ENCODE data around the gene TXNDC11.

The TXNDC11 gene

DNA sequence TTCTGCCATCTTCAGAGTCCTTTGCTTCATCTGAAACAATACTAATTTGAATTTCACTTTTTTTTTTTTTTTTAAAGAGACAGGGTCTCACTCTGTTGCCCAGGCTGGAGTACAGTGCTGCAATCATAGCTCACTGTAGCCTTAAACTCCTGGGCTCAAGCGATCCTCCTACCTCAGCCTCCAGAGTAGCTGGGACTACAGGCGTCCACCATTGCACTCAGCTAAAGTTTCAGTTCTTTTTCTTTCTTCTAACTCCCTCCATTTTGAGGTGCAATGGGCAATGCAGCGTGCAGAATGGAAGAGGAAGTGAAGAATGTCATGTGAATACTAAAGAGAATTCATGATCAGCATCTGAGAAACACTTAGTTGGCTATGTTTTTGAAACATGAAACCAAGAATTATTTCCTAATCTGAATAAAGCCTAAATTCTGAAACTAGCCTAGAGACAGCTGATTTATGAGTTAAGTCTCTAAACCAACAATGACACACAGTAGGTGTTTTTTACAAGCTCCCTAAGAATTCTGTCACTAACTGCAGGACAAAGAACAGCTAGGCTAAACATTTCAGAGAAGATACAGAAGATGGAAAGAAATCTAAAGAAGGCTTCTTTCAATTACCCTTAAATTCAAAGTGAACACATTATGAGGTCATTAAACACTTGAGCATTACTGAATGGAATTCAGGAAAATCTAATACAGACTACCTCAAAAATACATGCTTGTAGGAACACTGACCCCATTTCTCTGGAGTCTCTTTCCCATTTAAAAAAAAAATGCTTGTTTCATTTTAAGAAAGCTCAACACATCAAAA, 53.4 kb downstream of the TXNDC11 start:
- peaks cover 54% of the 10 kb centered on the region for H3K36me3 Mint-ChIP-seq (ENCODE audit: low read depth)
- no peaks in the 10 kb centered on the region for H3K27me3 Mint-ChIP-seq (ENCODE audit: low read depth, poor library complexity)
- TF ChIP-seq, protein P1, sequence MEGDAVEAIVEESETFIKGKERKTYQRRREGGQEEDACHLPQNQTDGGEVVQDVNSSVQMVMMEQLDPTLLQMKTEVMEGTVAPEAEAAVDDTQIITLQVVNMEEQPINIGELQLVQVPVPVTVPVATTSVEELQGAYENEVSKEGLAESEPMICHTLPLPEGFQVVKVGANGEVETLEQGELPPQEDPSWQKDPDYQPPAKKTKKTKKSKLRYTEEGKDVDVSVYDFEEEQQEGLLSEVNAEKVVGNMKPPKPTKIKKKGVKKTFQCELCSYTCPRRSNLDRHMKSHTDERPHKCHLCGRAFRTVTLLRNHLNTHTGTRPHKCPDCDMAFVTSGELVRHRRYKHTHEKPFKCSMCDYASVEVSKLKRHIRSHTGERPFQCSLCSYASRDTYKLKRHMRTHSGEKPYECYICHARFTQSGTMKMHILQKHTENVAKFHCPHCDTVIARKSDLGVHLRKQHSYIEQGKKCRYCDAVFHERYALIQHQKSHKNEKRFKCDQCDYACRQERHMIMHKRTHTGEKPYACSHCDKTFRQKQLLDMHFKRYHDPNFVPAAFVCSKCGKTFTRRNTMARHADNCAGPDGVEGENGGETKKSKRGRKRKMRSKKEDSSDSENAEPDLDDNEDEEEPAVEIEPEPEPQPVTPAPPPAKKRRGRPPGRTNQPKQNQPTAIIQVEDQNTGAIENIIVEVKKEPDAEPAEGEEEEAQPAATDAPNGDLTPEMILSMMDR (IDR thresholded peaks at IDR 0.05): no peak
- no peak for DNase-seq
- H3K9me3 Mint-ChIP-seq: no peaks in the 10 kb centered on the region
- no peak overlapping the region for H3K4me3 Mint-ChIP-seq
- H3K27ac Mint-ChIP-seq: no peak overlapping the region
- peaks cover 10% of the 10 kb centered on the region for H3K4me1 Mint-ChIP-seq

DNA sequence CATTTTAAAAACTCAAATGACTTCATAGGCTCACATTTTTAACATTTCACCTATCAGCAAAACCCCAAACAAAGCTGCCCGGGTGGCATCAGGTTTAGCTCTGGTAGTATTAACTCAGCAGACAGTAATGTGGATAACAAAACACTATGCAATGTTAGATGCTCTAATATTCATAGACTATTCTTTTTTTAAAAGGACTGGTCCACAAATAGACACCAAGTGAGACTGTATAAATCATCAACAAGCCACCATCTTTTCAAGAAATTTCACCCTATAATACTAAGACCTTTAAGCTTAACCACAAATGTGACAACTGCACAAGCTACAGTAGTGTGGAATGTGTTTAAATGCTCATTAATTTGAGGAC, 54.2 kb downstream of the TXNDC11 start:
- no peaks in the 10 kb centered on the region for H3K9me3 Mint-ChIP-seq
- H3K4me3 Mint-ChIP-seq: no peak overlapping the region

DNA sequence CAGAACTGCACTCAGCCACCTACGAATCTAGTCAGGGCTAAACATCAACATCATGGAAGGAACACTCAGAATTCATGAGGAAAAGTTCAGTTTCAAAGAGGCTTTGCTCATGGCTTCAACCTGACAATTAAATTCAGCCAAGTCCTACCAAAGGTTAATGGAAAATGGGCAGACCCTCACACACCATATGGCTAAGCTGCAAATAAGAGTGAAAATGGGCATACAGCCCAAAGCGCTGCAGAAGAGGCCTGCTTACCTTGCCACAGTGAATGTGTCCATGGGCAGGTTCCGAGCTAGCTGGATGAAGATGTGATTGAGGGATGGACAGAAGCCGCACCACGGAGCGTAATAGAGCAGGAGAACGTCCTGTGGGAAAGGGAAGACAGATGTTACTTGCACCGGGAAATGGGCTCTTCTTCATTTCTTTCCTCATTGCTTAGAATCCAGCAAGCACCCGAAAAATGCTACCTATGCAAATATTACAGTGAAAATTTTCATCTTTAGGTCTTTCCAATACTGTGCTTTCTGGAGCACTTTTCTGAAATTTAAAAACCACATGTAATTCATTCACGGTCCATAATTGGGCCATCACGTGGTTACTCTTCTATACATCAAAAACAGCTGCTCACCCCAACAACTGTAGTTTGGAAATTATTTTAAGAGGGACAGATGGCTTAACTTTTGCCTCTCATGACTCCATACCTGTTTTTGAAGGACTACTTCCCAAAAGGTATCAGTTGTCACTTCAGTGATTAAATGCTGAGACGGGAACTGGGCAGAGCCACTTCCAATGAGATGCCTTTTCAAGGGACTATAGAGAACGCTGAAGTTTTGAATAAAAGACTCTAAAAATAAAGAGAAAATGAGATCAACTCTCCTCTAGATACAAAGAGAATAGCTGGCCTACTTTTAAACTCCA, 54.8 kb downstream of the TXNDC11 start:
- TF ChIP-seq, protein P1 (IDR thresholded peaks at IDR 0.05): no peak
- Mint-ChIP-seq H3K27ac (no peak overlapping the region), H3K36me3 (ENCODE audit: low read depth) (peaks cover 65% of the 10 kb centered on the region)

More for the DNA sequence above, 54.2 kb downstream of the TXNDC11 start:
- H3K27ac Mint-ChIP-seq: no peak overlapping the region
- TF ChIP-seq, protein P1 (IDR thresholded peaks at IDR 0.05): no peak
- H3K36me3 Mint-ChIP-seq (ENCODE audit: low read depth): peaks cover 59% of the 10 kb centered on the region
- no peak for DNase-seq
- H3K27me3 Mint-ChIP-seq (ENCODE audit: low read depth, poor library complexity): no peaks in the 10 kb centered on the region
- peaks cover 10% of the 10 kb centered on the region for H3K4me1 Mint-ChIP-seq

GRCh38 chr16:11686713-11687380, 55.8 kb downstream of the TXNDC11 start:
- Mint-ChIP-seq H3K4me3 (no peak overlapping the region), H3K27me3 (ENCODE audit: low read depth, poor library complexity) (no peaks in the 10 kb centered on the region), H3K9me3 (no peaks in the 10 kb centered on the region), H3K27ac (no peak overlapping the region), H3K36me3 (ENCODE audit: low read depth) (peaks cover 65% of the 10 kb centered on the region), H3K4me1 (peaks cover 11% of the 10 kb centered on the region)
- DNase-seq: no peak
- TF ChIP-seq, protein P1 (IDR thresholded peaks at IDR 0.05): no peak

More for the DNA sequence above, 54.8 kb downstream of the TXNDC11 start:
- Mint-ChIP-seq H3K9me3 (no peaks in the 10 kb centered on the region), H3K4me3 (no peak overlapping the region), H3K27me3 (ENCODE audit: low read depth, poor library complexity) (no peaks in the 10 kb centered on the region), H3K4me1 (peaks cover 10% of the 10 kb centered on the region)
- no peak for DNase-seq

- no peaks in the 10 kb centered on the region for H3K9me3 Mint-ChIP-seq
- H3K4me1 Mint-ChIP-seq: peaks cover 18% of the 10 kb centered on the region
- no peaks in the 10 kb centered on the region for H3K27me3 Mint-ChIP-seq (ENCODE audit: low read depth, poor library complexity)
- no peak overlapping the region for H3K4me3 Mint-ChIP-seq
- TF ChIP-seq, protein P1 (IDR thresholded peaks at IDR 0.05): no peak
- no peak for DNase-seq
- H3K36me3 Mint-ChIP-seq (ENCODE audit: low read depth): peaks cover 60% of the 10 kb centered on the region
- H3K27ac Mint-ChIP-seq: no peak overlapping the region
These were observed 56.6 kb downstream of the TXNDC11 start for GRCh38 chr16:11685844-11686618.

All from nephron progenitor cell (in vitro differentiated cells).